Measurements from ENCODE around the gene MGAM2. TPM values are rescaled to one million over a fixed set of nuclear protein-coding genes. Genes with fewer than 3 reads are reported as not detected.

Gene MGAM2
- 100 to 1,000 TPM in 1 of 4 donors, 10 to 100 TPM in 3; 11.6 to 116 (median 90.3) TPM for total RNA-seq

DNA sequence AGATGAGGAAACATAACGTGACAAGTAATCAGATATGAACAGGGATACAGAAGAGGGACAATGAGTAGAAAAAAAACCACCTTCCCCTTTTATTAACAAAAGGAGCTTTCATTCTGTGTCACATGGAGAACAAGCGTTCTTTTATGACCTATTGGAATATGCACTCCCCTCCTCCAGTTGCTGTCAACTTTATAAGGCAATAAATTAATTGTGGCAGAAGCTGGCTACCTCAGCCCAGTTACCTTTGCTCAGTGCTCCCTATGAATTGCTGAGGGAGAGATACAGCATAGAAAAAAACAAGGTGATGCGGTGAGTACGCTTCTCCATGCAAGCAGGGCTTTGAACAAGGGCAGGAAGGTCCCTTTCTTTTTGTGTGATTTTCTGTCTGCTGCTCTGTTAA is at the start of gene MGAM2:
TSS of gene MGAM2 (plus strand) at position 220 of the 400 bp plus-strand sequence. CDS start 5,156 bp downstream, outside the sequence.
- H3K36me3 ChIP-seq, result peaks cover 0 to 6% (median 0%) of the 10 kb centered on the region in 3 donors
- no peaks in the 10 kb centered on the region for H3K27me3 ChIP-seq
- no peaks in the 10 kb centered on the region for H3K9me3 ChIP-seq
- H3K4me3 ChIP-seq, result peak within 1 kb of the TSS in 3 of 4 donors; percentile 14 to 54 (median 47)
- TF ChIP-seq POLR2A (IDR thresholded peaks at IDR 0.05) (peak; percentile 87 to 91), CTCF (IDR thresholded peaks at IDR 0.05) (no peak)
- peak within 1 kb of the TSS in 3 of 4 donors; percentile 41 to 80 (median 72) for H3K27ac ChIP-seq
- DNase-seq, result peak in 1 of 3 donors; percentile 61
- H3K4me1 ChIP-seq, result peaks cover 0 to 10% (median 0%) of the 10 kb centered on the region in 4 donors

GRCh38 chr7:142063551-142064442 is 47.7 kb upstream of the MGAM2 start:
- Histone ChIP-seq H3K36me3 (peaks cover 0 to 44% (median 0%) of the 10 kb centered on the region in 3 donors), H3K4me3 (no peak overlapping the region), H3K27me3 (no peaks in the 10 kb centered on the region), H3K9me3 (no peaks in the 10 kb centered on the region), H3K27ac (no peak overlapping the region), H3K4me1 (no peaks in the 10 kb centered on the region)
- no peak for DNase-seq
- TF ChIP-seq POLR2A (IDR thresholded peaks at IDR 0.05) (no peak), CTCF (IDR thresholded peaks at IDR 0.05) (no peak)

GRCh38 chr7:142066536-142066935 is 45.0 kb upstream of the MGAM2 start:
- Histone ChIP-seq H3K27me3 (no peaks in the 10 kb centered on the region), H3K4me3 (no peak overlapping the region), H3K4me1 (no peaks in the 10 kb centered on the region), H3K27ac (no peak overlapping the region), H3K9me3 (no peaks in the 10 kb centered on the region), H3K36me3 (peaks cover 0 to 38% (median 0%) of the 10 kb centered on the region in 3 donors)
- DNase-seq, result no peak
- no peak for TF ChIP-seq CTCF (IDR thresholded peaks at IDR 0.05)
- no peak for TF ChIP-seq POLR2A (IDR thresholded peaks at IDR 0.05)

DNA sequence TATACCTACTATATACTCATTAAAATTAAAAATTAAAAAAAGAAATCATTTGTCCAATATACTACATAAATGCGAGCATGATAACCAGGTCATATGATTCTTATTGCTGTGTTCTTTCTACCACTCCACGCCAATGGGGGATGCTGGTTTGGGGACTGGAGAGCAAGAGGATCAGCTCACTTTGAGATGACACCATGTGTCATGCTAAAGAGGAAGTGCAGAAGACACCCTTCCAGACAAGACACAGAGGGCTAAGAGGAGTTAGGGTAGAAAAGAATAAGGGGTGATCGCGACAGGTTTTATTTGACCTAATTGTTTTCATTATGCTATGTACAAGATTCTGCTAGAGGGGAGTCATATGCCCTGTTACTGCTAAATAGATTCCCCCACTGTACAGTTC is 33.8 kb upstream of the MGAM2 start:
- no peak for DNase-seq
- no peak overlapping the region for H3K4me3 ChIP-seq
- peaks cover 0 to 20% (median 0%) of the 10 kb centered on the region in 3 donors for H3K36me3 ChIP-seq
- no peaks in the 10 kb centered on the region for H3K9me3 ChIP-seq
- no peak for TF ChIP-seq CTCF (IDR thresholded peaks at IDR 0.05)
- no peak for TF ChIP-seq POLR2A (IDR thresholded peaks at IDR 0.05)
- H3K27ac ChIP-seq, result no peak overlapping the region
- H3K4me1 ChIP-seq, result no peaks in the 10 kb centered on the region
- no peaks in the 10 kb centered on the region for H3K27me3 ChIP-seq

- Histone ChIP-seq H3K36me3 (peaks cover 0 to 24% (median 0%) of the 10 kb centered on the region in 3 donors), H3K27ac (no peak overlapping the region), H3K27me3 (no peaks in the 10 kb centered on the region), H3K9me3 (no peaks in the 10 kb centered on the region), H3K4me3 (no peak overlapping the region), H3K4me1 (no peaks in the 10 kb centered on the region)
- TF ChIP-seq POLR2A (IDR thresholded peaks at IDR 0.05), result no peak
- no peak for TF ChIP-seq CTCF (IDR thresholded peaks at IDR 0.05)
- no peak for DNase-seq
Measured at GRCh38 chr7:142083605-142084004, 27.9 kb upstream of the MGAM2 start.

Measured in Peyer's patch (tissue), 4 donors.